Neural cell (in vitro differentiated cells): ENCODE measurements around the gene NUDT3.

Experiments
- CTCF ChIP-seq: fragments of 450-650 bp; IDR thresholded peaks from 2 replicates; pipeline ENCODE4 v1.5.1; 2014; ENCODE audit warnings: antibody characterized with exemption, mild to moderate bottlenecking, moderate library complexity; ENCODE audit not compliant: poor library complexity, severe bottlenecking
- EZH2 ChIP-seq: fragments of 200-600, 300-800 bp; shearing (Covaris generic), sonication (generic); IDR thresholded peaks from 2 replicates; pipeline ENCODE4 v1.6.1; 2014; ENCODE audit warnings: antibody characterized with exemption, low read length, borderline replicate concordance, mild to moderate bottlenecking; ENCODE audit not compliant: insufficient read depth, poor library complexity, severe bottlenecking
- POLR2AphosphoS5 ChIP-seq: IDR thresholded peaks from 2 replicates; pipeline ENCODE4 v1.6.1; 2012

GRCh38 chr6:34396518-34396917 lies 4.0 kb upstream of the NUDT3 start:
- TF ChIP-seq CTCF: no peak
- no peak for TF ChIP-seq POLR2AphosphoS5
- TF ChIP-seq EZH2: no peak
